GM18870 (cell line): ENCODE data around the gene TPO.
"Not testable (repeated sequence)": the region's sequence is repeated elsewhere in the genome, so short reads cannot be mapped to it uniquely, and the experiment has no call there.

Experiments
- ATAC-seq: cut with Tn5 transposase; IDR thresholded peaks from one replicate; pipeline ENCODE4 v1.9.1; 2021; ENCODE audit warnings: moderate library complexity; ENCODE audit not compliant: unreplicated experiment

Gene TPO

DNA sequence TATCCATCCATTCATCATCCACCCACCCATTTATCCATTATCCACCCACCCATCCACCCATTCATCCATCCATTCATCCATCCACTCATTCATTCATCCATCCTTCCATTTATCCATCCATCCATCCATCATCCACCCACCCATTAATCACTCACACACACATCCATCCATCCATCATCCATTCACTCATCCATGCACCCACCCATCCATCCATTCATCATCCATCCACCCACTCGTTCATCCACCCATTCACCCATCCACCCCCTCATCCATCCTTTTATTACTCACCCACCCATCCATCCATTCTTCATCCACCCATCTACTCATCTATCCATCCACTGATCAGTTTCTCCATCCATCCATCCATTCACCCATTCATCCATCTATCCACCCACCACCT, 8.1 kb upstream of the TPO start:
- no peak for ATAC-seq

DNA sequence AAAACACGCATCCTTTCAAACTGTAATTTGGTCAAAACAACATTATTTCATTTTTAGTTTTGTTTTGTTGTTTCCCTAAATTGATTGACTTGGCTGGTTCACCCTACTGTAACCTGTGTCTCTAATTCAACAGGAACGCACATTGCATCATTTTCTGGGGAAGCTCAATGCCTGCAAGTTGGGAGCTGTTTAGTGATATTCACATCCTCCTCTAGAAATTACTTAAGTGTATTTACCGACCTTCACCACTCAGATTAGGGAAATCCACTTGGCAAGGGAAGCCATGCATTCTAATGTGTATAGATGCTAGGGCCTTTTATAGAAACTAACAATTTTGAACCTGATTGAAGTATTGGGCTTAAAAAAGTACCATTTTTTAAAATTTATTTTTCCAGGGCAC, 7.3 kb upstream of the TPO start:
- no peak for ATAC-seq

DNA sequence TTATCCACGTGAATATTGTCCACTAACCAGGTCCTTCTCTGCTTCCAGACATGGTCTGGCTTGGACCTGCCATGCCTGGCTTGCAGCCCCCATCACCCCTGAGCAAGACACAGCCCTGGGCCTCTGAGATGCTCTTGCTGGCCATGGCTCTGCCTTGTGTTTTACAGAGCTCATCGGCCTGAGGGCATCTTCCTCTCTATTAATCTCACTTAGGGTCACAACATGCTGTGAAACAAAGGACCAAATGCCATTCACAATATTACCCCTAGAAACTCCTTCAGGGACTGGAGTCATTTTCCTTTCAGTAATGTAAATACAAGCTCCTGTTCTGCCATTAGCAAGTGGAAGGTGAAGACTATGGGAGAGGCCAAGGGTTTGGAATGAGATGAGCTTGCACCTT, 6.8 kb upstream of the TPO start:
- ATAC-seq = no peak

DNA sequence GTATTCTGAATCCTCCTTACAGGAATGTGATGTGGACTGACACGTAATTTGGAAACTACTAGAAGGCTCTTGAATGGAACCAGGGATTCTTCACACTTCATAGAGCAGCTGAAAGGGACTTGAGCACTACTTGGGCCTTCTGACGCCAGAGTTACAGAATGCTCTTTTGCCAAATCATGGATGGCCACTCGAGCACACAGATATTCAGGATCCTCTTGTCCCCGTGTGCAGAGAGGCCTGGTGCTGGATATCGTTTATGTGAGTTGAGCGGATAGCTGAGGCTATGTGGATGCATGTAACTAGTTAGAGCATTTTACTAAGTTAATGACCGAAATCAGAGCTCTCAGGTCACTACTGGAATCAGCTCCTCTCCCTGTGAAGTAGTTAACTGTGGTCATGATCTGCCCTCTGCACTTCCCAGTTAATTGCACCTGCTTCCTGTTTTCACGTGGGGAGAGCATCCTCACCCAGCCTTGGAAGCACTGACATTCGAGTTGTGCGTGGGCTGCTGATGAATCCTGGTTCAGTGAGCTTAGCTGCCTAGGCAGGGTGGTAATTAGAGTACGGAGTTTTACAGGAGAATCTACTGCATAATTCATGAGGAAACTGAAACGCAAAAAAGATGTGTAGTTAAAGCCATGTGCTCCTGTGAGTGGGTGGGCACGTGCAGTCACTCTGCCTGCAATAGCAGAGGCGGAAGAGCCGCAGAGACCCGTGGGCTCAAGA, 5.2 kb upstream of the TPO start:
- no peak for ATAC-seq

DNA sequence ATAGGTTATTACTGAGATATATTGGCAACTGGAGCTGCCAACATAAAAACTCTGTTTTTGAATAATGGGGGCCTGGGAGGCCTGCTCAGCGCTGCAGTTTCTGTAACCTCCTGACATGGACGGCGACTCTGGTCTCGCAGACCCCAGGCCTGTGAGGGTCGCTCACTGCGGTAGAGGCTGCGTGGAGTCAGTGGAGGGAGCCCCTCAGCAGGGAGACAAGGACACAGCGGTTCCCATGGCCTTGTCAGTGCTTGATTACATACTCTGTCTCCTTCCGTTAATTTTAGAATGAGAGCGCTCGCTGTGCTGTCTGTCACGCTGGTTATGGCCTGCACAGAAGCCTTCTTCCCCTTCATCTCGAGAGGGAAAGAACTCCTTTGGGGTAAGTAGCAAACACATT, 858 bp downstream of the TPO start:
- no peak for ATAC-seq

DNA sequence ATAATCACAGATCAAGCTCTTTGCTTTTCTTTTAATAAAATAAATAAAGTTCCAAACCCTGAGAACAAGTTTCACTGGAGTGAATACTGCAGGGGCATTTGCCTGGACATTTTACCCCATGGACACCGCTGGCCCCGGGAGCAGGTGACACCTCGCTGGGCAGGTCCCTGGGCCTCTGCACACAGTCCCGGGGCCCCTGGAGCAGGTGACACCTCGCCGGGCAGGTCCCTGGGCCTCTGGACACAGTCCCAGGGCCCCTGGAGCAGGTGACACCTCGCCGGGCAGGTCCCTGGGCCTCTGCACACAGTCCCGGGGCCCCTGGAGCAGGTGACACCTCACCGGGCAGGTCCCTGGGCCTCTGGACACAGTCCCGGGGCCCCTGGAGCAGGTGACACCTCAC, 1.6 kb downstream of the TPO start:
- not testable (repeated sequence) for ATAC-seq

DNA sequence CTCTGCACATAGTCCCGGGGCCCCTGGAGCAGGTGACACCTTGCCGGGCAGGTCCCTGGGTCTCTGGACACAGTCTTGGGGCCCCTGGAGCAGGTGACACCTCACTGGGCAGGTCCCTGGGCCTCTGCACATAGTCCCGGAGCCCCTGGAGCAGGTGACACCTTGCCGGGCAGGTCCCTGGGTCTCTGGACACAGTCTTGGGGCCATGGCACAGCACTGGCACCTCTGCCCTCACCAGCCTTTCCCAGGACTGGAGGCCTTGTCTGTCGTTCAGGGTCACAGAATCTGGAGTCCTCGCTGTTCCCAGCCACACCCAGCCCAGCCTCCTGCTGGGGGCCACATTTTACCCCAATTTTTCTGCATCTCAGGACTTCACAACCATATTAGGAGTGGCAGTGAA, 2.2 kb downstream of the TPO start:
- ATAC-seq = no peak

DNA sequence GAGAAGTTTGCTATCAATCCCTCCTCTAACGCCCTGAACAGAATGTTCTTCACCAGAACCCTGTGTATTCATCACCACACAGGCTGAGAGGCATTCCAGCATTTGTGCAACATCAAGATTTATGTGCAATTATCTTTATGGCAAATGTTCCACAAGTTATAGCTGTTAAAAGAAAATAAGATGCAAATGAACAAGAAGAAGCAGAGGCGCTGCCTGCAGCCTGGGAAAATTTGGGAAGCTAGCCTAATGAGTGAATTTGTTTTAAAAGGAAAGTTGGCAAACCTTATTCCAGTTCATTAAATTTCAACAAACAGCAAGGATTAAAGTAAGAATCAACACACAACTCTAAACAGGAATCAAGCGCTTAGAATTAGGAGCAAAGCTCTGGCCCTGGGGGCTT, 5.3 kb downstream of the TPO start:
- no peak for ATAC-seq

DNA sequence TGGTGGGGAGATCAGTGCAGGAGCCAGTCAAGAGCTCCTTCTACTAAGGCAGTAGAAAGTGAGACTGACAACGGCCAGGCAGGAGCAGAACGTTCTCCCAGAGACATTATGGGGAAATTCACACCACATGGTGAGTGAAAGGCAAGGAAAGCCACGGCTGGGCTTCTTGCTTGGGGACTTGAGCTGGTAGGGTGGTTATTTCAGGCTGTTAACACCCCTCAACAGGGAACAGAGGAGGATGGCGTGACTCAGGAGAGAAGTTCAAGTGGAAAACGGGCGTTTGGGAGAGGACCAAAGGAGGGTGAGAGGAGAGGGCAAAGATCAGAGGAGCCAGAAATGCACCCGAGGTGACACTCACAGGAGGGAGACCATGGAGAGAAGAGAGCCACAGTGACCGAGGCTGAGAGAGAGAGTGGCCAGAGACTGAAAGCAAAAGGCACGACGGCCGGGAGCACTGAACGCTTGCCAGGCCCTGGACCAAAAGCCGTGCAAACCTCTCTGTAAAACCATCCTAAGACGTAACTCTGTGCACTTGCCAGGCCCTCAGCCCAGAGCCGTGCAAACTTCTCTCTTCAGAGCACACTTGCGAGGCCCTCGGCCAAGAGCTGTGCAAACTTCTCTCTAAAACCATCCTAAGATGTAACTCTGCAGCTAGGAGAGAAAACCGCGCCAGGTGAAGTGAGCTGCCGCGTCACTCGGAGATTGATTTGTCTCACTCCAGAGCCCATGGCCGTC, 7.7 kb downstream of the TPO start:
- no peak for ATAC-seq

DNA sequence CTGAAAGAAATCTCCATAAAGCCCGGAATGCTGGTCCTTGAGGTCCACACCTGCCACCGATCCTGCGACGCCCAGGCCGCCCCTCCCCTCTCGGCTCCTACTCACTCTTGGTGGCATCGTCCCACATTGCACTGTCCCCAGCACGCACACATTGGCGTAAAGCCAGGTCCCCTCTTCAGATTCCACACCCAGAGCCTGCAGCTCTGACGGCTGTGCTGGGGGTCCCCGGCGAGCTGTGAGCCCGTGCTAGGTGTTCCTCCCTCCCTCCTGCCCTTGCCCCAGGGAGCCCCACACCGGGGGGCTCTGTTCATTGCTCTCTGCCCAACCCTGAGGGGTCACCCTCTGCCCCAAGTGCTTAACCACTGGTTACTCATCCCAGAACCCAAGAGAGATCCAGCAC, 8.5 kb downstream of the TPO start:
- ATAC-seq = no peak

DNA sequence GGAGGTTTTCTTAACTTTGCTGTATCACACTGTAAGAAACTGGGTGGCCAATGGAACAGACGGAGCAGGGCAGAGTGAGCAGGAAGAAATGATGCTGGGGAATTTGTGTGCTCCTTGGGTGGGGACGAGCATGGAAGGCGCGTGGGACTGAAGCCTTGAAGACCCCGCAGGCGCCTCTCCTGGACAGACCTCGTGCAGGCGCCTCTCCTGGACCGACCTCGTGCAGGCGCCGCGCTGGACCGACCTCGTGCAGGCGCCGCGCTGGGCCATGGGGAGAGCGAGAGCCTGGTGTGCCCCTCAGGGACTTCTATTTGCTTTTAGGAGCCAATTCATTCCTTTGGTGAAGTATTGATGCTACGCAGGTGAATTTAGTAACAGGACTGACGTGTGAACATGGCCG, 8.9 kb downstream of the TPO start:
- ATAC-seq = no peak

DNA sequence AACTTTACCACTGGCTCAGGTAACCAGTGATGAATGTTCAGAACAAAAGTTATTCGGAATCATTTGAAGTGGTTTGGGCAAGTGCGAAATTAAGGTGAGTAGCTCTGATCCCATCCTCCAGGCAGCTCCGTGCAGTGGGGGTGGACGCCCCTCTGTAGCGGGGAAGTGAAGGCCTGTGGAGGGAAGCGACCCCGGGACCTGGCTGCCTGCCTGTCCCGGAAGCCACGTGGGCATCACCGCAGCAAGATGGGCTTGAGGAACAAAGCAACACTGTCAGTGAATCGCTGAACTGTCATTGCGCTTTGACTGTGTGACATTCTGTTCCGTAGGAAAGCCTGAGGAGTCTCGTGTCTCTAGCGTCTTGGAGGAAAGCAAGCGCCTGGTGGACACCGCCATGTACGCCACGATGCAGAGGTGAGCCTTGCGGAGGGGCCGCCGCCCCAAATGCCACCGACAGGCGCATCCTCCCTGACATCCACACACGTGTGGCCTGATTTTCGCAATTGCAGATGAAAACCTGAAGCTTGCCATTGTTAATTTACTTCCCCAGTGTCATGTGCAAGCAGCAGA, 9.5 kb downstream of the TPO start:
- no peak for ATAC-seq

DNA sequence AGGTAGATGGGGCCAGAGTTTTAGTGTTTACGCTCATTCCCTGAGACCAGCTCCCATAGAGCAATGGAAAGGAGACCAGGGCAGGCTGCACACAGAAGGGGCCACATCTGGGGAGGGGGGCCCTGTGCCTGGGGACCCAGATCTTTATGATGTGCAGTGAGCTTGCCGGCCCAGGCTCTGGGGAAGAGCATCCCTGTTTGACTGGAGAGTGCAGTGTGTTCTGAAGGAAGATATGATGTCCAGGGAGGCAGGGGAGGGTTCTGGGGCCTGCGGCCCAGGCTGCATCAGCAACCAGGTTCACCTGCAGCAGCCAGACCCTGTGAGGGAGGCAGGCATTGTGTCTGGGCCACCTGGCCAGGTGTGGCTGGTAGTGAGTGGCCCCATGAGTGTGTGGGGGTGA, 13.8 kb downstream of the TPO start:
- no peak for ATAC-seq

DNA sequence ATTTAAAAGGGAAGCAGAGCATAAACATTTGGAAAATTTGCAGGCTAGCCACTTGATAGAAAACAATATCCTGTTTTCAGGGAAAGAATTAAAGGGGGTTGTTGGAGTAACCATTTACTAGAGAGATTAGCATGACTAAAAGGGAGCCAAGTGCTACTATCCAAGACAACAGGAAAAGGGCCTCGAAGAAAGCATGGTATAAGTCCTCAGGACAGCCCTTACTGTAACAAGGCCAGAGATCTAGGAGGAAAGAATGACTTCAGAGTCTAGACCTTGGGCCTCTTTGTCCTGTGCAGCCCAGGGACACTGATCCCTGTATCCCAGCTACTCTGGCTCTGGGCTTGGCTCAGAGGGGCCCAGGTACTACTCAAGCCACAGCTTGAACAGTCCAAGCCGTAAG, 16.6 kb downstream of the TPO start:
- ATAC-seq = no peak

DNA sequence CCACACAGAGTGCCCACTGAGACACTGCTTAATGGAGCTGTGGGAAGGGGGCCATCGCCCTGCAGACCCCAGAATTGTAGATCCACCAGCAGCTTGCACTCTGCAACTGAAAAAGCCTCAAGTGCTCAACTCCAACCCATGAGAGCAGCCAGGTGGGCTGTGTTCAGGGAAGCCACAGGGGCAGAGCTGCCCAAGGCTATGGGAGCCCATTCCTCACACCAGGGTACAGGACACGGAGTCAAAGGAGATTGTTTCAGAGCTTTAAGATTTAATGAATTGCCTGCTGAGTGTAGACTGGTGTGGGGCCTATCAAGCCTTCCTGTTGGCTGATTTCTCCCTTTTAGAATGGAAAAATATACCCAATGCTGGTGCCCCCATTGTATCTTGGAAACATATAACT, 17.2 kb downstream of the TPO start:
- ATAC-seq = no peak

DNA sequence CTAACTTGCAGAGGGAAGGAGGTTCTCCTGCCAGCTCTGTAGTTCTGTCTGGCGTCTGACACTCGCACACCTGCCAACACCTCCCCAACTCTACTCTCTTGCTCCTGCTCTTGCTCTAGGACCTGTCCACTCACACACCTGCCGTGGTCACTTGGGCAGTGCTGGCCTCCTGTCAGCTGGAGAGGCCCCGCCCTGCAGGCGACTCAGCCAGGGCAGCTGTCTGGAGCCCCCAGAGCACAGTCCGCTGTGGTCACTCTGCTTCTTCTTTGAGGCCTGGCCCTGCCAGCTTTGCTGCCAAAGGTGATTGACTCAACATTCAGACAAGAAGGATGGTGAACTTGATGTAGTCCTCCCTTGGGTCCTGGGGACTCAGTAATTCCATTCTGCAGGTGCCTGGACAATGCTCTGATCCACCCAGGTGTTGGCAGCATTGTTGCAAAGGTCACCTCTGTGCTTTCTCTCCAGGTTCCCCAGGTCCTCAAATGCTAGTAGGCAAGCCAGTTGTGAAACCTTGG, 18.7 kb downstream of the TPO start:
- no peak for ATAC-seq

DNA sequence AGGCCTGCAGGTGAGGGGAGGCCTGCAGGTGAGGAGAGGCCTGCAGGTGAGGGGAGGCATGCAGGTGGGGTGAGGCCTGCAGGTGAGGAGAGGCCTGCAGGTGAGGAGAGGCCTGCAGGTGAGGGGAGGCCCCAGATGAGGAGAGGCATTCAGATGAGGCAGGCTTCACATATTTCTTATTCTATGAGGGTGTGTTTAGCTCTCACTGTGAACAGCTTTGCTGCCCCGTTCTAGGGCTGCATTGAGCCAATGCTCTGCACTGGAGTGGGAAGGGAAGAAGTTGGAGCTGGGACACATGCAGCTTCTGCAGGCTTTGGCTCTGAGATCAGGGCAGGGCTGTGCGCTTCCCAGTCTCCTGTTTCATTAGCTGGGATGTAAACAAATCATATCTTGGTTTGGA, 19.5 kb downstream of the TPO start:
- no peak for ATAC-seq

DNA sequence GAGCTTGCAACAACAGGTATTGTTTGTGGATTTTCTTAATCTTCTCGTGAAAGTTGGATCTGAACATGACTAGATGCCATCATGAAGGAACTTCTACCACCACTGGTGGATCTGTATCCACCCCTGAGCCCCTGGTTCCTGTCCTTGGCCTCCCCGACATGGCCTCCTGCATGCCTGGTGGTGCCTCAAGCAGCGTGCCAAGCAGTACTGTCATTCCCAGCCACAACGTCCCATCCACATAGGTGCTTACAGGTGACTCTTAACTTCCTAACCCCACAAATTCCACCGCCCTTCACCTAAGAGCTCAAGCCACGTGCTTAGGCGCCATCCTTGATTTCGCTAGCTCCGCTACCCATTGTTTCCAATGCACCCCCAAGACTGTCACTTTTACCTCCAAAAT, 23.1 kb downstream of the TPO start:
- no peak for ATAC-seq

DNA sequence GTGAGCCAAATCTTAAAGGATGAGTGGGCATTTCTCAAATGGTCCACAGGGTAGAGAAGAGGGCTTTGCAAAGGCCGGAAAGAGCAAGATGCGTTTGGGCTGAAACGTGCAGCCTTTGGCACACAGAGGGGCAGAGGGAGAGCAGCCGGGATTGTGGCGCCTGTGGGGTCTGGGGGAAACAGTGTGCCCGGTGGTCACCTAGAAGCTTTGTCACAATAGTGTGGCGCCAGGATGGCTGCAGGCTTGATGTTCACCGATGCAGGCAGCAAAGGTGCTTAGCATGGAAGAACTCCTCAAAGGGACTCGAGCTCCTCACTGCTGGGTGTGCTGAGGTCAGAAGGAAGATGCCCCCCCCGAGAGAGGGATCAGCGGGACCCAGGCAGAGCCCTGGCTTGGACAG, 23.8 kb downstream of the TPO start:
- no peak for ATAC-seq

DNA sequence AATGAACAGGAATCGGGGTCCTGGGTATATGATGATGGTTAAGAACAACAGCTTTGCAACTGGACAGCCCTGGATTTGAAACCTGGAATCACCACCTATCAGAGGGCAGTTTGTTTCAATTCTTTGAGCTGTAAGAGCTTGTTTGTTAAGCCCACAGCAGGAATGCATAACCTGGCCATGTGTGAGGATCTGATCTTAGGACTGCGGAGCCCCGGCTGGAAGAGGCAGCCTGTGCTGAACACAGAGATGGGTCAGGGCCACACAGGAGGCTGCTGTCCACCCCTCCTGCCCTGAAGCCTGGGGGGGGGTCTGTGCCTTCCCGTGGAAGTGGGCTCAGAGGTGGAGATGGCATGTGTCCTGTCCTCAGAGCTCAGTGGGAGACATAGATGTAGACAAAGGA, 24.3 kb downstream of the TPO start:
- ATAC-seq = no peak

DNA sequence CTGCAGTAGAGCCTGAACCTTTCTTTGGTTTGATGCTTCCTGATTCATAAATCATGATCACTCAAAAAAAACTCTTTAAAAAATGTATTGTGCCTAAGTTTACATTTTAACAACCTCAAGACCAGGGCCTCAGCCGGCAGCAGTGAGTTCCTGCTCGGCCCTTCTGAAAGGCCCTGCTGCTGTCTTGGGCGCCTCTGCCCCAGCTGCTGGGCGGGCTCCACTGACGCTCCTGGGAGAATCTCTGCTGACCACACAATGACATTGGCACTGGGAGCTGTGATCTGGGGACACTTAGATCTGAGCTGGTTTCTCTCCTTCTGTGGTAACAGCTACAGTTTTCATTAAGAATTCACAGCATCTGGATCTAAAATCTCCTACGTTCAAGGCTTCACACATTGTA, 25.7 kb downstream of the TPO start:
- ATAC-seq = no peak

DNA sequence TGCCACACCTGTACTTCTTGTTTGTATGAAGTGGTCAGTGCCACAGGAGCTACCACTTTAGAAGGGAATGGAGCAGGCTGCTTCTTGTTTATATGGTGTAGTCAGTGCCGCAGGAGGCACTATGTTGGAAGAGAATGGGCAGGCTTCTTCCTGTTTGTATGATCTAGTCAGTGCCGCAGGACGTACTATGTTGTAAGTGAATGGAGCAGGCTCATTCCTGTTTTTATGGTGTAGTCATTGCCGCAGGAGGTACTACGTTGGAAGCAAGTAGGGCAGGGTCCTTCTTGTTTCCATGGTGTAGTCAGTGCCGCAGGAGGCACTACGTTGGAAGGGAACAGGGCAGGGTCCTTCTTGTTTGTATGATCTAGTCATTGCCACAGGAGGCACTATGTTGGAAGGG, 27.3 kb downstream of the TPO start:
- no peak for ATAC-seq
